ENCODE data around the gene CSF3R.
"Not testable (repeated sequence)": the region's sequence is repeated elsewhere in the genome, so short reads cannot be mapped to it uniquely, and the experiment has no call there.

The CSF3R gene

GRCh38 chr1:36481091-36481490 lies 1.6 kb downstream of the CSF3R start:
- DNase-seq: no peak

DNA sequence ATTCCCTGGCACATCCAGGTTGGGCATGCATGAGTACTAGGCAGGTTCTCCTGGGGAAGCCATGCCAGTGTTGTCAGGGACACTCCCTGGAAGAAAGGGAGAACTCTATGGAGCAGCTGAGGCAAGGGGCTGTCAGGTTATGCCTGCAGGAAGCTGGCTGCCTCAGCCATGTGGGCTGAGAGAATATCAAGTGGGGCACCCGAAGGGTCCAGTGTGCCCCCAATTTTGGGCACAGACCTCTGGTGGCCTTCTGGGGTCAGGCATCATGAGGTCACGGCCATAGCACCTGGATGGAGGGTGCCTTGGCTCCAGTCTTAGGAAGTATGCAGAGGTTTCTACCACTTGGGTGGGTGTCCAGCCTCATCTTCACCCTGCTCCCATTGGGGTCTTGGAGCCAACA lies 2.6 kb downstream of the CSF3R start:
- no peak for DNase-seq

DNA sequence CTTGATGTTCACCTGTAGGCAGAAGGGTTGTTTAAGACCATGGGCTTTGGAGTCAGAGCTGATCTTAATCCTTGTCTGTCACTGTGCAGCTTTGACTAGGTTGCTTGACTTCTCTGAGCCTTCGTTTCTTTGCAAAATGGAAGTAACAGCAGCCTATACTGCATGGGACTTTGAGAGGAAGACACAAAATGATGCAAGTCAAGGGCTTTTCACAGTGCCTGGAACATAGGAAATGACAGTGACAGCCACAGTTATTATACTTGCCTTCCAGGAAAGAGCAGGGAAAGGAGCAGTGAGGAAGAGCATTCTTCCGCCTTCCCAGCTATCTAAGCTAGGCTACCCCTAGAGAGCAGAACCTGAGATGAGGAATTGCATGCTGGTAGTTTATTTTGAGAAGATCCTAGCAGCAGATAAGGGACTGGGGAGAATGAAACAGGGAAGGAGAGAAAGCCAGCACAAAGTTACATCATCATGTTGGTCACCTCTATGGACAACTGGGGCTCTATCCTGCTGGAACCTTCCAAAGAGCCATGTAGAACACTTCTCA lies 3.1 kb downstream of the CSF3R start:
- DNase-seq: no peak

DNA sequence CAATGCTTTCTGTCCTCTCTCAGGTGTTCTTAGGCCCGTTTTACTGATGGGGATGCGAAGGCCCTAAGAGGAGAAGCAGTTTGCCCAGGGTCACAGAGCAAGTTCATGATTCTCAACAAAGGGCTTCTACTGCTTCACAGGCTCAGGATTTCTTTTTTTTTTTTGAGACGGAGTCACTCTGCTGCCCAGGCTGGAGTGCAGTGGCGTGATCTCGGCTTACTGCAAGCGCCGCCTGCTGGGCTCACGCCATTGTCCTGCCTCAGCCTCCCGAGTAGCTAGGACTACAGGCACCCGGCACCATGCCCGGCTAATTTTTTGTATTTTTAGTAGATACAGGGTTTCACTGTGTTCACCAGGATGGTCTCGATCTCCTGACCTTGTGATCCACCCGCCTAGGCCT lies 5.1 kb downstream of the CSF3R start:
- DNase-seq: not testable (repeated sequence)

- DNase-seq: no peak
Measured at GRCh38 chr1:36476945-36477344, 5.8 kb downstream of the CSF3R start.

- DNase-seq: no peak
Measured at GRCh38 chr1:36475910-36476604, 6.7 kb downstream of the CSF3R start.

DNA sequence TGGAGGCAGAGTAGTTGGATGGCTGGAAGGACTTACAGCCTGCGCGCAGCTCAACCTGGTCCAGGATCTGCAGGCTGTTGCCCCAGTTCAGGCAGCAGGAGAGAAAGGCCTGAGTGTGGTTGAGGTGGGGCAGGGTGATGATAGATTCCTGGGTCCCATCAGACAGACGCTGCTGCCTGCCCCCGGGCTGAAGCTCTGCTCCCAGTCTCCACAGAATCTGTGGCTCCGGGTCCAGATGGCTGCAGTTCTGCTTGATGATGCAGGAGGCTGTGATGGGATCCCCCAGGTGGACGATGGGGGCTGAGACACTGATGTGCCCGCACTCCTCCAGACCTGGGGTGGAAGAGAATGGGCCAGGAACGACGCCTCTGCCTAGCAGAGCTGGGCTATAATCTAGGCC lies 7.4 kb downstream of the CSF3R start:
- DNase-seq: no peak

- no peak for DNase-seq
Measured at GRCh38 chr1:36472656-36473055, 10.1 kb downstream of the CSF3R start.

DNA sequence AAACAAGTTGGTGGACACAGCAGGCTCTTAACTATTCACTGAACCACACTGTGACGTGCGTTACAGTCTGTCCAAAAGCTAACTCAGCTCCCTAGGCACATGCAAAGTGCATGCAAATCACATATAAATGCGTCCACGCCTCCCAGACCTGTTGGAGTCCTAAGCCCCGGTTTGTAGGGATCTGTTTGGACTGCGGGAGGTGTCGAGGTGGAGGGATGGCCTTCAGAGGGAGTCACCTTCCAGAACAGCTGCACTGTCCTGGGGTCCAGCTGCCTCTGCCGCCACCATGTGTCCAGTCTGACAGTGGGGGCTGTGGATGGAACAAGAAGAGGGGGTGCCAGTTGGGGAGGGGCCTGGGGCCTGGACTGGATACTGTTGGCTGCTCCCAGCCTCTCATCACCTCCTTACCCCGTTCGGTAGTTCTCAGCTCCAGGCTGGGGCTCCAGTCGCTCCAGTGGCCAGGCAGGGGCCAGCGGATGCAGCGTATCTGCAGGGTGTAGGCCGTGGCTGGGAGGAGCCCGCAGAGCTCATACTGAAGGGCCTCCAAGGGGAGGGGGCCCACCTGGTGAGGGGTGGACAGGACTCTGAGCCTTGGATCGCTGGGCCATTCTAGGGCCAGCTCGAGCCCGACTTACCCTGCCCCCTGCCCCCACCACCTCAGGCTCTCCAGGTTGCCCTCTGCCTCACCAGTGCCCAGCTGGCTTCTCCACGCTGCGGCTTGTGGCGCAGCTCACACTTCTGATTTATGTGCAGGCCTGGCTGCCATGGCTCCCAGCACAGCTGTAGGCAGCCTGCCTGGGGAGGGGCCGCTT lies 10.7 kb downstream of the CSF3R start:
- no peak for DNase-seq

DNA sequence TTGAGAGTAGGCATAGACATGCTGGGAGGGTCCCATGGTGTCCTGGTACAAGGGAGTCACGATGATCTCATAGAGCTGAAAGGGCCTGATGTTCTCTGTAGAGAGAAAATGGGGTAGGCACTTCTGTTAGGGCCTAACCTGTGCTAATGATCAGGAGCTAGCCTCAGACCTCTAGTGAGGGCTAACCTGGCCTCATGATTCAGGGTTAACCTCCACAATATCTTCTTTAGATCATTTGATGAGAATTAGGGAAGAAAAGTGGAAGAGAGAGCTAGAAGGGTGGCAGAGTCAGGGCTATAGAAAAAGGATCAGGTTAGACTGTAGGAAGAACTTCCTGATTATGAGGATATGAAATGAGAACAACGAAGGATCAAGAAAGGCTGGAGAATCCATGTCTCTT lies 13.6 kb downstream of the CSF3R start:
- no peak for DNase-seq

GRCh38 chr1:36467700-36468455 lies 14.8 kb downstream of the CSF3R start:
- no peak for DNase-seq

DNA sequence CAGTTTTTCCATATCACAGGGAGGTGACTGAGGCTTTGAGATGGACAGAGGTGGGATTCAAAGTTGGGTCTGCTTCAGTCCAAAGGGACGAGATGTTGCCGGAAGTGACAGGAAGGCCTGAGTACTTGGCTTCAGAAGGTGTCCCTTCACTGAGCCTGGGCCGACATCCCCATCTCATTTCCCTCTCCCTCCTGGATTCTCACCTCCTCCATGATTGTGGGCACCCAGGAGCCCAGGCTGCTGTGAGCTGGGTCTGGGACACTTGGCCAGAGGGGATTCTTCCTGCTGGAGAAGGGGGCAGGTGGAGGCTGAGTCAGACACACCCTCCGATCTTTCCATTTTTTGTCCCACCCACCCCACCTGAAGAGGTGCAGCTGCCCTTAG lies 15.7 kb downstream of the CSF3R start:
- DNase-seq: no peak

DNA sequence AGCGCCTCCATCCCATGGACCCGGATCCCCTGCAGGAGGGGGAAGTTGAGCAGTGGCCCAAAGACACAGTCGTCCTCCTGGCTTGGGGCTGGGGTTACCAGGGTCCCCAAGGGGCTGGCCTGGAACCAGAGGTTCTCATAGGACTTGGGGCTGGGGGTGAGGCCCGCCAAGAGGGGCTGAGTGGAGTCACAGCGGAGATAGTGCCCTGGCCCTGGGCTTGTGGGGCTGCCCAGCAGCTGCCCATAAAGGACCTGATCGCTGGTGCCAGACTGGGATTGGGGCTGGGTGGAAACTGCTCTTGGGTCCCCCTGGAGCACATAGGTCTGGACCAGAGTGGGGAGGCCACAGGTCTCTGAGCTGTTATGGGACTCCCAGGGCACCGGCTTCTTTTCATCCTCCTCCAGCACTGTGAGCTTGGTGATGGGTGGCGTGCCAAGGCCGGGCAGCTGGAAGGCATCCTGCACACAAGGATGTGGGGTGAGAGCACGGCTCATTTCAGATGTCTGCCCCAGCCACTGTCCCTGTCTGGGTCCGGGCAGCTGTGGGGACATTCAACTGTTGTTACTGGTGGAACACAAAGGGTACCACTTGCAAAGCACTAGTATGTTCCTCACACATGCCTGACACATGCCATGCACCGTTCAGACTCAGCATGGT lies 16.2 kb downstream of the CSF3R start:
- no peak for DNase-seq

- DNase-seq: no peak
Measured at GRCh38 chr1:36465731-36466369, 16.9 kb downstream of the CSF3R start.

- DNase-seq: no peak
Measured at GRCh38 chr1:36464605-36465393, 17.9 kb downstream of the CSF3R start.

- DNase-seq: peak; percentile 94 to 95
Measured at GRCh38 chr1:36463803-36464604, 18.7 kb downstream of the CSF3R start, which contains the start of gene MRPS15. TSS of gene MRPS15 (minus strand) at chr1:36464384. CDS start at chr1:36464275, 109 bp downstream.

- DNase-seq: no peak
Measured at GRCh38 chr1:36463463-36463802, 19.3 kb downstream of the CSF3R start.

- peak in 1 of 2 donors; percentile 33 for DNase-seq
Measured at GRCh38 chr1:36458910-36459309, 23.8 kb downstream of the CSF3R start.

GRCh38 chr1:36457691-36458090 lies 25.0 kb downstream of the CSF3R start:
- DNase-seq: peak; percentile 11 to 31

GRCh38 chr1:36456391-36456928 lies 26.3 kb downstream of the CSF3R start:
- no peak for DNase-seq
